Stimulated activated CD4-positive, alpha-beta T cell treated with anti-CD3 and anti-CD28 coated beads, Interleukin-15, amount 100 ng/mL, for 48 hours (primary cell): Measurements from ENCODE around the gene DDIT3.

Source experiments
- DNase-seq, 2 donors: peaks; one replicate each; pipeline ENCODE4 v3.0.0-alpha.2; 2020; ENCODE audit warnings: low read depth in 2 of 2

DDIT3 gene

GRCh38 chr12:57467915-57468314 lies 52.4 kb downstream of the DDIT3 start:
- DNase-seq: no peak

DNA sequence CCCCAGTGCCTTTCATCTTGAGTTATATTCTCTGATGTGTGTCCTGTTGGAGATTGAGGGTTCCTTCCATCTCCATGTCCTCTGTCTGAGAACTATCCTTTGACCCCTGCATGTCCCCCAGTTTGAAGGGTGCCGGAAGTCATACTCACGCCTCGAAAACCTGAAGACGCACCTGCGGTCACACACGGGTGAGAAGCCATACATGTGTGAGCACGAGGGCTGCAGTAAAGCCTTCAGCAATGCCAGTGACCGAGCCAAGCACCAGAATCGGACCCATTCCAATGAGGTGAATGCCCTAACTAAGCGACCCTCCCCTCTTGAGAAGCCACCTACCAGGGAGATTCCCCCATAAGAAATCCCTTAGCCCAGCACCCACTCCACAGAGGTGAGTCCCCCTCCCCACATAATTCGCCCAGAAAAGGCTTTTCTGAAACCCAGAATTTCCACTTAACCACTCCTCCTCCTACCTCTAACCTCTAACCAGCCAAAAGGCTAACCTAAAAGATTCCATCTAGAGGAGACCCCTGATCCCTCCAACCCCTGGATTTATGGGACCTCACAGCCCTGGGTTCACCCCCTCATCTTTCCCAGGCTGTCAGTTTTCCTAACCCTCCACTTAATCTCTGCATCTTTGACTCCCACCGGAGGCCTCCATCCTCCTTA lies 53.0 kb downstream of the DDIT3 start:
- no peak for DNase-seq
